Measurements from ENCODE around the gene ZBED6.

DNA sequence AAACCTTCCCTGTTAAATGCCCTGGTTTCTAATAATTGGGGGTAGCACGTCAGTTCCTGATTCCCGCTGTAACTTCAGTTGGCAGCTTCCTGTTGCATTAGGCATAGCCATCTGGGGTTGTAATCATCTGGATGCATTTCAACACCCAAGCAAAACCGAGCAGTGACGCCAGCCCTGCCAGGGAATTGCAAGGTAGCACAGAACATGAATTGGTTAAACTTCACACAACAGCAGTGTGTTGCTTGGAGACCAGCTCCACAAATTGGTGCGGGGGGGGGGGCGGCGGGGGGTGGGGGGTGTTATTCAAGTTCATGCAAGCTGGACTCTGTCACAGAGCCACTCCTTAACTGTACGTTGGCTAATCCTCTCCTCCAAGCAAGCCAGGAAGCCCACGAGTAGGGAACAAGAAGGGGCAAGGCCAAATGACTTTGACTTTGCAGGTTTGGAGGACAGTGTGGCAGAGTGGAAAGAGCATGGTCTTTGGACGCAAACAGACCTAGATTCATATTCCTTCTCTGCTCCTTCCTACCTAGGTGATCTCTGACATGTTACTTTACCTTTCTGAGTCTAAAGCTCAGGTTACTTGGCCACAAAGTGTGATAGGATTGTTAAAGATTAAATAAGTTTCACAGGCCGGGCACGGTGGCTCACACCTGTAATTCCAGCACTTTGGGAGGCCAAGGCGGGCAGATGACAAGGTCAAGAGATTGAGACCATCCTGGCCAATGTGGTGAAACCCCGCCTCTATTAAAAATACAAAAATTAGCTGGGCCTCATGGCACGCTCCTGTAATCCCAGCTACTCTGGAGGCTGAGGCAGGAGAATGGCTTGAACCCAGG is 25.7 kb upstream of the ZBED6 start:
- TF ChIP-seq POLR2AphosphoS5 (IDR thresholded peaks at IDR 0.05; ENCODE audit: low read depth, low read length) (no peak), TAF1 (IDR thresholded peaks at IDR 0.05; ENCODE audit: borderline replicate concordance, insufficient read depth, low read length) (no peak)

Measured in PFSK-1 (cell line).